Panc1 (cell line): Measurements from ENCODE around the gene BICD2.

Experiments used
- POLR2AphosphoS5 ChIP-seq: IDR thresholded peaks from 2 replicates; pipeline ENCODE4 v1.6.1; 2012; ENCODE audit warnings: mild to moderate bottlenecking, low read depth, low read length, moderate library complexity
- SIN3A ChIP-seq: IDR thresholded peaks from 2 replicates; pipeline ENCODE4 v1.6.1; 2012; ENCODE audit warnings: low read depth, mild to moderate bottlenecking, low read length, moderate library complexity, borderline replicate concordance; ENCODE audit not compliant: insufficient read depth
- TCF7L2 ChIP-seq: IDR thresholded peaks from 2 replicates; pipeline ENCODE4 v1.6.1; 2011; ENCODE audit warnings: mild to moderate bottlenecking, low read depth, low read length, inconsistent platforms
- TF ChIP-seq, protein P1 (sequence below): fragments of 450-650 bp; IDR thresholded peaks from 2 replicates; pipeline ENCODE4 v1.5.1; 2017; ENCODE audit warnings: mild to moderate bottlenecking
- TF ChIP-seq, protein P2 (sequence below), 2 experiments: IDR thresholded peaks; 2 replicates each; pipeline ENCODE4 v1.6.1; 2011 to 2012; ENCODE audit warnings: low read depth in 2 of 2, control low read depth in 1 of 2, low read length in 1 of 2, mild to moderate bottlenecking in 1 of 2, moderate library complexity in 1 of 2; ENCODE audit not compliant: insufficient read depth in 1 of 2

DNA sequence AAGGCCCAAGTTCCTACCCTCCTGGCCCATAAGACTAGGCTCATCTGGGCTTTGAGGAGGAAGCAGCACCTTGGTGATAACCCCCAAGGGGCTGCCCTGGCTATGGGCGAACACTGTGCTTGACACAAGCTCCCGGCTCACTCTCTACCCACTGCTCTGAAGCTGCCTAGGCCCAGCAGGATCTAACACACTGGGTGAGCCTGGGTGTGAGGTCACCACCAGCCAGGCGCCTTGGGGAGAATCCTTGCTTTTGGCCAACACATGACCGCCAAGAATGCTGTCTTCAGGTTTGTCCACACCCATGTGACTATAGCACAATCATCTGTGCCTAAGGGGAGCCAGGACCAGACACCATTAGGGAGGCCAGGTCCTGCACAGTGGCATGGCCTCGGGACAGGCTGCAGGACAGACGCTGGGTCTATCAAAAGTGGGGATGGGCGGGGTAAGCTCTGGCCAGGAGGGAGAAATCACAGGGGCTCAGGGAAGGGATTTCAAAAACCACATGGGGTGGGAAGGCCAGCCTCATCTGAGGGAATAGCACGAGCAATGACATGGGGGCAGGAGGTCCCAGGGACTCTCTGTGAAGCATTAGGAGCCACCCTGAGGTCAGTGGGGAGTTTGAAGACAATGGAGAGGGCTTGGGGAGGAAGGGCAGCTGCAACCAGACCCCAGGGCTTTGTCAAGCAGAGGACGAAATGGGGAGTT is 29.6 kb downstream of the BICD2 start:
- TF ChIP-seq POLR2AphosphoS5 = no peak
- TF ChIP-seq, protein P1, sequence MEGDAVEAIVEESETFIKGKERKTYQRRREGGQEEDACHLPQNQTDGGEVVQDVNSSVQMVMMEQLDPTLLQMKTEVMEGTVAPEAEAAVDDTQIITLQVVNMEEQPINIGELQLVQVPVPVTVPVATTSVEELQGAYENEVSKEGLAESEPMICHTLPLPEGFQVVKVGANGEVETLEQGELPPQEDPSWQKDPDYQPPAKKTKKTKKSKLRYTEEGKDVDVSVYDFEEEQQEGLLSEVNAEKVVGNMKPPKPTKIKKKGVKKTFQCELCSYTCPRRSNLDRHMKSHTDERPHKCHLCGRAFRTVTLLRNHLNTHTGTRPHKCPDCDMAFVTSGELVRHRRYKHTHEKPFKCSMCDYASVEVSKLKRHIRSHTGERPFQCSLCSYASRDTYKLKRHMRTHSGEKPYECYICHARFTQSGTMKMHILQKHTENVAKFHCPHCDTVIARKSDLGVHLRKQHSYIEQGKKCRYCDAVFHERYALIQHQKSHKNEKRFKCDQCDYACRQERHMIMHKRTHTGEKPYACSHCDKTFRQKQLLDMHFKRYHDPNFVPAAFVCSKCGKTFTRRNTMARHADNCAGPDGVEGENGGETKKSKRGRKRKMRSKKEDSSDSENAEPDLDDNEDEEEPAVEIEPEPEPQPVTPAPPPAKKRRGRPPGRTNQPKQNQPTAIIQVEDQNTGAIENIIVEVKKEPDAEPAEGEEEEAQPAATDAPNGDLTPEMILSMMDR = no peak
- TF ChIP-seq TCF7L2 = no peak
- TF ChIP-seq, protein P2, sequence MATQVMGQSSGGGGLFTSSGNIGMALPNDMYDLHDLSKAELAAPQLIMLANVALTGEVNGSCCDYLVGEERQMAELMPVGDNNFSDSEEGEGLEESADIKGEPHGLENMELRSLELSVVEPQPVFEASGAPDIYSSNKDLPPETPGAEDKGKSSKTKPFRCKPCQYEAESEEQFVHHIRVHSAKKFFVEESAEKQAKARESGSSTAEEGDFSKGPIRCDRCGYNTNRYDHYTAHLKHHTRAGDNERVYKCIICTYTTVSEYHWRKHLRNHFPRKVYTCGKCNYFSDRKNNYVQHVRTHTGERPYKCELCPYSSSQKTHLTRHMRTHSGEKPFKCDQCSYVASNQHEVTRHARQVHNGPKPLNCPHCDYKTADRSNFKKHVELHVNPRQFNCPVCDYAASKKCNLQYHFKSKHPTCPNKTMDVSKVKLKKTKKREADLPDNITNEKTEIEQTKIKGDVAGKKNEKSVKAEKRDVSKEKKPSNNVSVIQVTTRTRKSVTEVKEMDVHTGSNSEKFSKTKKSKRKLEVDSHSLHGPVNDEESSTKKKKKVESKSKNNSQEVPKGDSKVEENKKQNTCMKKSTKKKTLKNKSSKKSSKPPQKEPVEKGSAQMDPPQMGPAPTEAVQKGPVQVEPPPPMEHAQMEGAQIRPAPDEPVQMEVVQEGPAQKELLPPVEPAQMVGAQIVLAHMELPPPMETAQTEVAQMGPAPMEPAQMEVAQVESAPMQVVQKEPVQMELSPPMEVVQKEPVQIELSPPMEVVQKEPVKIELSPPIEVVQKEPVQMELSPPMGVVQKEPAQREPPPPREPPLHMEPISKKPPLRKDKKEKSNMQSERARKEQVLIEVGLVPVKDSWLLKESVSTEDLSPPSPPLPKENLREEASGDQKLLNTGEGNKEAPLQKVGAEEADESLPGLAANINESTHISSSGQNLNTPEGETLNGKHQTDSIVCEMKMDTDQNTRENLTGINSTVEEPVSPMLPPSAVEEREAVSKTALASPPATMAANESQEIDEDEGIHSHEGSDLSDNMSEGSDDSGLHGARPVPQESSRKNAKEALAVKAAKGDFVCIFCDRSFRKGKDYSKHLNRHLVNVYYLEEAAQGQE (IDR thresholded peaks at IDR 0.05; ENCODE audit: insufficient read depth in 1 of 2, low read depth in 2 of 2, low read length in 1 of 2) = no peak
- no peak for TF ChIP-seq SIN3A
